Gastrocnemius medialis (tissue), 4 donors: Measurements from ENCODE around the gene PTPRN2.
"Not testable (repeated sequence)": the region's sequence is repeated elsewhere in the genome, so short reads cannot be mapped to it uniquely, and the experiment has no call there.

Source experiments
- POLR2A ChIP-seq, 2 donors: fragments of 450-650 bp; IDR thresholded peaks; one replicate each; pipeline ENCODE4 v1.6.1; 2017; ENCODE audit warnings: antibody characterized with exemption in 2 of 2, mild to moderate bottlenecking in 2 of 2, moderate library complexity in 2 of 2
- TF ChIP-seq, protein P1 (sequence below), 5 experiments: fragments of 450-650 bp in 3 of 5; fragments of 200-600 bp in 2 of 5; sonication (generic) in 2 of 5; IDR thresholded peaks in 4 of 5; conservative IDR thresholded peaks in 1 of 5; 1 replicate in 4 of 5; 2 replicates in 1 of 5; pipeline ENCODE4 v1.5.1; 2016 to 2019; ENCODE audit warnings: antibody characterized with exemption in 5 of 5, mild to moderate bottlenecking in 3 of 5, moderate library complexity in 3 of 5

DNA sequence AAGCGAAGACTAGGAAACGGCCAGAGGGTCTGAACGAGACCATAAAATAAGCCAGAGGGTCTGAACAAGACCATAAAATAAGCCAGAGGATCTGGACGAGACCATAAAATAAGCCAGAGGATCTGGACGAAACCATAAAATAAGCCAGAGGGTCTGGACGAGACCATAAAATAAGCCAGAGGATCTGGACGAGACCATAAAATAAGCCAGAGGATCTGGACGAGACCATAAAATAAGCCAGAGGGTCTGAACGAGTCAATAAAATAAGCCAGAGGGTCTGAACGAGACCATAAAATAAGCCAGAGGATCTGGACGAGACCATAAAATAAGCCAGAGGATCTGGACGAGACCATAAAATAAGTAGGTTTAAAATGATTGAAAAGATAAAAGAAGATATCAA is 692.5 kb downstream of the PTPRN2 start:
- not testable (repeated sequence) for TF ChIP-seq POLR2A (IDR thresholded peaks at IDR 0.05)
- TF ChIP-seq, protein P1, sequence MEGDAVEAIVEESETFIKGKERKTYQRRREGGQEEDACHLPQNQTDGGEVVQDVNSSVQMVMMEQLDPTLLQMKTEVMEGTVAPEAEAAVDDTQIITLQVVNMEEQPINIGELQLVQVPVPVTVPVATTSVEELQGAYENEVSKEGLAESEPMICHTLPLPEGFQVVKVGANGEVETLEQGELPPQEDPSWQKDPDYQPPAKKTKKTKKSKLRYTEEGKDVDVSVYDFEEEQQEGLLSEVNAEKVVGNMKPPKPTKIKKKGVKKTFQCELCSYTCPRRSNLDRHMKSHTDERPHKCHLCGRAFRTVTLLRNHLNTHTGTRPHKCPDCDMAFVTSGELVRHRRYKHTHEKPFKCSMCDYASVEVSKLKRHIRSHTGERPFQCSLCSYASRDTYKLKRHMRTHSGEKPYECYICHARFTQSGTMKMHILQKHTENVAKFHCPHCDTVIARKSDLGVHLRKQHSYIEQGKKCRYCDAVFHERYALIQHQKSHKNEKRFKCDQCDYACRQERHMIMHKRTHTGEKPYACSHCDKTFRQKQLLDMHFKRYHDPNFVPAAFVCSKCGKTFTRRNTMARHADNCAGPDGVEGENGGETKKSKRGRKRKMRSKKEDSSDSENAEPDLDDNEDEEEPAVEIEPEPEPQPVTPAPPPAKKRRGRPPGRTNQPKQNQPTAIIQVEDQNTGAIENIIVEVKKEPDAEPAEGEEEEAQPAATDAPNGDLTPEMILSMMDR (IDR thresholded peaks at IDR 0.05 in 4 of 5, conservative IDR thresholded peaks at IDR 0.05 in 1 of 5), result not testable (repeated sequence)
